Progenitor cell of endocrine pancreas (in vitro differentiated cells): ENCODE results near the gene RAI1. TPM values are rescaled to one million over a fixed set of nuclear protein-coding genes. Genes with fewer than 3 reads are reported as not detected.

ENCODE experiments used
- DNase-seq: peaks from one replicate; pipeline ENCODE4 v3.0.0; 2021; ENCODE audit warnings: low spot score; ENCODE audit not compliant: unreplicated experiment
- H3K27ac Mint-ChIP-seq: 2 replicates; pipeline ENCODE4 v1.8.0; 2021; ENCODE audit warnings: mild to moderate bottlenecking, moderate library complexity, mixed read lengths
- H3K27me3 Mint-ChIP-seq: 2 replicates; pipeline ENCODE4 v1.8.0; 2021; ENCODE audit warnings: mixed read lengths
- H3K36me3 Mint-ChIP-seq: 2 replicates; pipeline ENCODE4 v1.8.0; 2022; ENCODE audit warnings: mixed read lengths; ENCODE audit not compliant: insufficient read depth
- H3K4me1 Mint-ChIP-seq: 2 replicates; pipeline ENCODE4 v1.8.0; 2021; ENCODE audit warnings: low read depth, mixed read lengths
- H3K4me3 Mint-ChIP-seq: 2 replicates; pipeline ENCODE4 v1.8.0; 2021; ENCODE audit warnings: low read depth, mild to moderate bottlenecking, moderate library complexity, mixed read lengths
- H3K9me3 Mint-ChIP-seq: 2 replicates; pipeline ENCODE4 v1.8.0; 2021; ENCODE audit warnings: low read depth, mixed read lengths
- CTCF ChIP-seq: fragments of 200-600 bp; sonication (generic); IDR thresholded peaks from one replicate; pipeline ENCODE4 v1.5.0; 2021; ENCODE audit warnings: antibody characterized with exemption, mild to moderate bottlenecking; ENCODE audit not compliant: unreplicated experiment
- total RNA-seq: library from RNA; stranded (reverse); gene quantifications from 2 replicates; pipeline ENCODE4 v1.2.1, GENCODE V29; 2021

Gene RAI1
- total RNA-seq, 1 donor from 2014 or later, result 75.0 TPM

GRCh38 chr17:17691468-17692263, 10.4 kb downstream of the RAI1 start:
- peaks cover 61% of the 10 kb centered on the region for H3K4me1 Mint-ChIP-seq
- peak overlapping the region; percentile 88 for H3K27ac Mint-ChIP-seq
- DNase-seq, result no peak
- H3K27me3 Mint-ChIP-seq, result no peaks in the 10 kb centered on the region
- H3K9me3 Mint-ChIP-seq, result no peaks in the 10 kb centered on the region
- H3K4me3 Mint-ChIP-seq, result no peak overlapping the region
- no peak for TF ChIP-seq CTCF
- peaks cover 2% of the 10 kb centered on the region for H3K36me3 Mint-ChIP-seq

GRCh38 chr17:17692353-17693252, 11.3 kb downstream of the RAI1 start:
- Mint-ChIP-seq H3K27ac (peak overlapping the region; percentile 96), H3K36me3 (no peaks in the 10 kb centered on the region), H3K9me3 (no peaks in the 10 kb centered on the region), H3K4me3 (peak overlapping the region; percentile 66), H3K4me1 (peaks cover 62% of the 10 kb centered on the region), H3K27me3 (no peaks in the 10 kb centered on the region)
- peak; percentile 13 for TF ChIP-seq CTCF
- no peak for DNase-seq

DNA sequence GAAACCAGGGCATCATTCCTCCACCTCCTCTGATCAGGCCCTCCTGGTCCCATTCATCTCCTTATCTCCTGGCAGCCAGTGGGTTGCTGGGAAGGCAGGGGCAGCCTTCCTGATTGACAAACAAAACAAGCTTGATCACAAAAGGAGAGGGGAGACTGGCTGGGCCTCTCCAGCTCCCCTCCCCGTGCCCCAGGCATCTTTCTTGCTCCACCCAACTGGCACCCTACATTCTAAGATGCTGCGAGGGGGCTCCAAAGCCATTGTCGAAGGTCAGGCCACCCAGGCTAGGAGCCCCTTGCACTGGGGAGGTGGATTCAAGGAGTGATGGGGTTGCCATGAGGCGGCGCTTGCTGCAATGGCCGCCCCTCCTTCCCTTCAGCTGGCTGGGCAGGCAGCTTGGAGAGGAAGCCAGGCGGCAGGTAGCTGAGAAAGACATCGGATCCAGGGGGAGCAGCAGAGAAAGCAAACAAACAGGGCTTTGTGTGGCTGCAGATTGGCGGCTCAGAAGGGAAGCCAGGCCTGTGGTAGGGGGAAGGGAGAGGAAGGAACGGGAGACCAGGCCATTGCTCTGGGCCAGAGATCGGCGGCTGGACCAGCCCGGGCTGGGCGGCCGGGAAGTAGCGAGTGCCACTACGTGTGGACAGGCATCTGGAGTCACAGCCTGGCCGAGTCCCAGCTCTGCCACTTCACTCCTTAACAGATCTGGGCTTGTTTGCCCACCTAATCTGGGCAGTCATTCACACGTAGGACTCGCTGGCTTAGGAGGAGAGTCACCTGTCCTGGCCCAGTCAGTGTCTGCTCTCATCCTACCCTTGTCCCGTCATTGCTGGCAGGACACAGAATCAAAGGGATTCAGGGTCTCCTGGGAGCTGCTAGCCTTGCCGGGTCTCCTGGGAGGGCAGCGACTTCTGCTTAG, 12.3 kb downstream of the RAI1 start:
- no peaks in the 10 kb centered on the region for H3K9me3 Mint-ChIP-seq
- H3K4me3 Mint-ChIP-seq, result peak overlapping the region; percentile 66
- peaks cover 67% of the 10 kb centered on the region for H3K4me1 Mint-ChIP-seq
- peak overlapping the region; percentile 96 for H3K27ac Mint-ChIP-seq
- no peaks in the 10 kb centered on the region for H3K27me3 Mint-ChIP-seq
- no peak for DNase-seq
- no peak for TF ChIP-seq CTCF
- no peaks in the 10 kb centered on the region for H3K36me3 Mint-ChIP-seq

DNA sequence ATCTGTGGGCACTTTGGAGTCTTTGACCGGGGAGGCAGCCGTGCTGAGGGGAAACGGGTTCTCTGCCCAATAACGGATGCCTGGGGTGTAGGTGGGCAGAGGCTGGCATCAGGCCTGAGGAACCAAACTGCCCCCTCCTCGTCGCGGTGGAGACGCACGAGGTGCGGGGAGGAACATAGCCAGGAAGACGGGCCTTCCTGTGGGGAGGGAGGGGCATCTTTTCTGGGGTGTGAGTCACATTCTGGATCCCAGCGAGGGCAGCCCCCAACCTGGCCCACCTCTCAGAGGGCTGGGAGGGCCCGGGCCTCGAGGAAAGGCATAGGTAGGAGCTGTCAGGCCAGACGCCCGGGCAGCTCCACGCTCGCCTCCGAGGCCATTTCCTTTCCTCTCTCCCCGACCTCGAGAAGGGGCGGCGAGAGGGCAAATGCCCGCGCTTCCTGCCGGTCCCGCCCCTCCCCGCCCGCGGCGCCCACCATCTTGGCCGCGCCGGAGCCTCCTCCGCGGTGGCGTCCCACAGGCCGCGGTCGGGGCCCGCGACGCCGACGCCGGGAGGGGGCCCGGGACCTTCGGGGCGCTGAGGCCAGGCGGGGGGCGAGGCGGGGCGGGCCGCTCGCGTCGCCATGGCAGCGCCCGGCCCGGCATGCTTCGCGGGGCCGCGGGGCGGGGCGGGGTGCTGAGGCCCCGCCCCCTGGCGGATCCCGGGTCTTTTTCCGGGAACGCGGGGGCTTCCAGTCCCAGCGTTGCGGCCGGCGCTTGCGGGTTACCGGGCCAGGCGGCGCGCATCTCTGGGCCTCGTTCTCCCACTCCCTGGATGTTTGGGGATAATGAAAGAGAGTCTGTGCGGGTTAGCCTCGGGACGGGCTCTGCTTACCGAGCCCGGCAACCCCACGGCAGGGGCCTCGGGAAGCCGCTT, 13.2 kb downstream of the RAI1 start:
- no peaks in the 10 kb centered on the region for H3K27me3 Mint-ChIP-seq
- peak overlapping the region; percentile 96 for H3K27ac Mint-ChIP-seq
- peak overlapping the region; percentile 76 for H3K4me3 Mint-ChIP-seq
- peaks cover 70% of the 10 kb centered on the region for H3K4me1 Mint-ChIP-seq
- no peak for TF ChIP-seq CTCF
- H3K36me3 Mint-ChIP-seq, result no peaks in the 10 kb centered on the region
- H3K9me3 Mint-ChIP-seq, result no peaks in the 10 kb centered on the region
- peak; percentile 46 for DNase-seq
